Fibroblast of skin of scalp (primary cell): ENCODE measurements around the gene SREBF2.

Experiments
- DNase-seq: peaks from one replicate; pipeline ENCODE4 v3.0.0-alpha.2; 2013

SREBF2 gene

DNA sequence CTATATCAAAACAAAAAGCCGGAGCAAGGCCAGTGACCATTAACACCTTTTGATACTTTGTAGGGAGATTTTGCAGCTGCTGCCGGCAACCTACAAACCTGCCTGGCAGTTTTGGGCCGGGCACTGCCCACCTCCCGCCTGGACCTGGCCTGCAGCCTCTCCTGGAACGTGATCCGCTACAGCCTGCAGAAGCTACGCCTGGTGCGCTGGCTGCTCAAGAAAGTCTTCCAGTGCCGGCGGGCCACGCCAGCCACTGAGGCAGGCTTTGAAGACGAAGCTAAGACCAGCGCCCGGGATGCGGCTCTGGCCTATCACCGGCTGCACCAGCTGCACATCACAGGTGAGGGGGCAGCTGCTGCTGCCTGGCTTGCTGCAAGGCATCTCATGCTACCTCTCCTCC is 47.7 kb downstream of the SREBF2 start:
- no peak for DNase-seq

DNA sequence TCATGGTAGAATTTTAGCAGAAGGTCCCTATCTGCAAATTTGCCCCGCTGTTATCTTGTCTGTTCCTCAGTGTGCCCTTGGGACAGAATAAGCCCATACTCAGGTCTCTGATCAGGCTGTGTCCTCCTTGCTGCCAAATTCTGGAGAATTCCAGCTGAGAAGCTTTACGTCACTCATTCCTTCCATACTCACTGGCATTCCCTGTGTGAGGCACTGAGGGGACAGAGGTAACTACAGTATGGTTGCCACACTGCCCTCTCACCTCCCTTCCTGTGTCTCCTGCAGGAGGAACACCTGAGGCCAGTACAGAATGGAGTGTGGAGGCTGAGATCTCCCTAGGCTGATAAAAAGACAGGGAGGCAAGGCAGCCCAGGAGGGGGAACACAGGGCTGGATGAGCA is 50.5 kb downstream of the SREBF2 start:
- DNase-seq = no peak

- DNase-seq = no peak
Measured at GRCh38 chr22:41885116-41885515, 52.2 kb downstream of the SREBF2 start.

- DNase-seq = no peak
Measured at GRCh38 chr22:41885516-41885915, 52.6 kb downstream of the SREBF2 start.

DNA sequence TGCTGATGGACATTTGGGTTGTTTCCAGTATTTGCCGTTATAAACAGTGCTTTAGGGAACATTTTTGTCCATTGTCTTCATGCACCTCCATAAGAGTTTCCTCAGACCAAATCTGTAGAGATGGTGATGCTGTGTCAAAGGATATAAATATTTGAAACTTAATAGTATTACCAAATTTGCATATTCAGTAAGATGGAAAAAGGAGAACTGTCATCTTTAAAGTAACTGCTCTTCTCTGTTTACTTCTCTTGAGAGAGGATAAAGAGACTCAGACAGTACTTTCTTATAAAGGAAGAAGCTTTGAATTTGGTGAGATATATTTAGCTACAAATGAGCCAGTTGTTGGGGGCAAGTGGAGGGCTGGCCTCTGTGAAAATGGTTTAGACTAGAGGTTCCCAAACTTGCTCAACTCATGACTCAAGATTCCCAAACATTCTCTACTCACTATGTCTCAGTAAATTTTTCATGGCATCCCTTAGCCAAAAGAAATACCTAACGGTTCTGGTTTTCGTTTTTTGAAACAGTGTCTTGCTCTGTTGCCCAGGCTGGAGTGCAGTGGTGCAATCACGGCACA is 55.8 kb downstream of the SREBF2 start:
- no peak for DNase-seq

DNA sequence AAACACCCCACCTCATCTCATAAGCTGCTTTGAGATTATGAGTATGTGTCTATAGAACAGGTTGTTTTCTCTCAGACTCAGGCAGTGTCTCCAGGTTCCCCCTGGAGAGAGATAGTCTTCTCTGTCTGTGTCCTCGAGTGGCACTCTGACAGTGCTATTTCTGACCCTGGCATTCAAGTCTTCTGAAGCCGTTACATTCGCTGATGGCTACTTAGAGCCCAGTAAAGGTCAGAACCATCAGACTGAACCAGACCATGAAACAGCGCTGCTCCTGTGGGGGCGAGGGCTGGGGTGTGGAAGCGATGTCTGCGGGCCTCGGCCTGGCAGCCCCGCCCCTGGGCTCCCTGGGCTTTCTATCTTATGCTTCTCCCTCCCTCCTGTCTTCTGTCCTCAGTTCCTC is 58.5 kb downstream of the SREBF2 start:
- DNase-seq = no peak

GRCh38 chr22:41892721-41893120 is 59.8 kb downstream of the SREBF2 start:
- no peak for DNase-seq

- DNase-seq = no peak
Measured at GRCh38 chr22:41893591-41894375, 60.9 kb downstream of the SREBF2 start.

DNA sequence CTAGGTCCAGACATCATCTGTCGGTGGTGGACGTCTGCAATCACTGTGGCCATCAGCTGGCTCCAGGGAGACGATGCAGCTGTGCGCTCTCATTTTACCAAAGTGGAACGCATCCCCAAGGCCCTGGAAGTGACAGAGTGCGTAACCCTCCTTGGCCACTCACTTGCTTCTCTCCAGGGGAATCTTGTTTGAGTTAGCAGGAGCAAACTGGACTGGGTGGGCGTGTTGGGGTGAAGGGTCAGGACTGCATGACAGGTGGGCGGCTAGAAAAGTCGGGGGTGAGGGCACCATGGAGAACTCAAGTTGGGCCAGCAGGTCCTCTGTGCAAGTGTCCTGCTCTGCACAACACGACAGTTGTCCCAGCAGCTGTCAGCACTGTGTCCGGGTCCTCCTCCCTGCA is 65.7 kb downstream of the SREBF2 start:
- DNase-seq = no peak

DNA sequence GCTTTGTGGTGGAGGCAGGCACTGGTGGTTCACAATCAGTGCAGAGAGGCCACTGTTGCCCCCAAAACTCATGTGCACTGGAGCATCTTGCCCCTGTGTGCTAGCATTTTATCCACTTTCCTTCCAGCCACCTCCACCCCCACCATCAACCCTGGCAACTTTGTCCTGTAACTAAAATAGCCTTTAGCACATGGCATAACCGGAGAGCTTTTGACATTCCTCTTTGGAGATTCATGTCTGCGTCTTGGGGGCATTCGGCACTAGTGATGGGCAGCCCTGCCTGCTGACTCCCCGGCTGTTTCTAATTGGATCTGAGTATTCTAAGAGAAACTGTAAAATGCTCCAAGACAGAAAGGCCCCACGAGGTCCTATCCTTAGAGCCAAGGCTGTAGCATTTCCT is 66.2 kb downstream of the SREBF2 start:
- no peak for DNase-seq

GRCh38 chr22:41899992-41900651 is 67.2 kb downstream of the SREBF2 start:
- DNase-seq = no peak

- DNase-seq = no peak
Measured at GRCh38 chr22:41900652-41901312, 67.9 kb downstream of the SREBF2 start.

DNA sequence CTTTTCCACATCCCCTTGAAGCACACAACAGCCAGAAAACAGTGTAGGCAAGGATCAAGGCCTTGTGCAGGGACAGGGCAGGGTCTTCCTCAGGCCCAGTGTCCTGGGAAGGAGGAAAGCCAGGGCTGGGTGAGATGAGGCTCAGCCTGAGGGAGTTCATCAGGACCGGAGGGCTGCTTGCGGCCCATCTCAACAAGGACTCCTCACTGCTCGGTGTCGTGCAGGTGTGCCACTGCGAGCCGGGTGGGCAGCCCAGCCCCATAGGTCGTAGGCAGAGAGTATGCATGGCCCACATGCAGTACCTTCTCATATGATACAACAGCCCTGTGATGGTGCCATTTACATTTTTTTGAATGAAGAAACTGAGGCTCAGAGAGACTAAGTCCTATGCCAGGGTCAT is 69.1 kb downstream of the SREBF2 start:
- DNase-seq = no peak

DNA sequence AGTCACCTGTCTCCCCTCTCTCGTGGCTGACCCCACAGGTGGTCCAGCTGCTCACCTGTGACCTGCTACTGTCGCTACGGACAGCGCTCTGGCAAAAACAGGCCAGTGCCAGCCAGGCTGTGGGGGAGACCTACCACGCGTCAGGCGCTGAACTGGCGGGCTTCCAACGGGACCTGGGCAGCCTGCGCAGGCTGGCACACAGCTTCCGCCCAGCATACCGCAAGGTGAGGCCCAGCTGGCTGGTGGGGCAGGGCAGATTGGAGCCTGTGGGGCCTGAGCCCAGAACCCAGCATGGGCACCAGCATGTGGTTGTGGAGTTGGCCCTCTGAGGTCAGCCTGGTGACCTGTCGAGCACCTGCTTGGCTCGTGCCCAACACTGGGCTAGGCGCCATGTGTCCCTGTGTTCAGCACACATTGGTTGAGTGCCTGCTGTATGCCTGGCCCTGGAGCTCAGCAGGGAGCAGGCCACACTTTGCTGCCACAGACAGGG is 70.1 kb downstream of the SREBF2 start:
- no peak for DNase-seq

GRCh38 chr22:41904450-41905410 is 71.8 kb downstream of the SREBF2 start:
- DNase-seq = no peak

DNA sequence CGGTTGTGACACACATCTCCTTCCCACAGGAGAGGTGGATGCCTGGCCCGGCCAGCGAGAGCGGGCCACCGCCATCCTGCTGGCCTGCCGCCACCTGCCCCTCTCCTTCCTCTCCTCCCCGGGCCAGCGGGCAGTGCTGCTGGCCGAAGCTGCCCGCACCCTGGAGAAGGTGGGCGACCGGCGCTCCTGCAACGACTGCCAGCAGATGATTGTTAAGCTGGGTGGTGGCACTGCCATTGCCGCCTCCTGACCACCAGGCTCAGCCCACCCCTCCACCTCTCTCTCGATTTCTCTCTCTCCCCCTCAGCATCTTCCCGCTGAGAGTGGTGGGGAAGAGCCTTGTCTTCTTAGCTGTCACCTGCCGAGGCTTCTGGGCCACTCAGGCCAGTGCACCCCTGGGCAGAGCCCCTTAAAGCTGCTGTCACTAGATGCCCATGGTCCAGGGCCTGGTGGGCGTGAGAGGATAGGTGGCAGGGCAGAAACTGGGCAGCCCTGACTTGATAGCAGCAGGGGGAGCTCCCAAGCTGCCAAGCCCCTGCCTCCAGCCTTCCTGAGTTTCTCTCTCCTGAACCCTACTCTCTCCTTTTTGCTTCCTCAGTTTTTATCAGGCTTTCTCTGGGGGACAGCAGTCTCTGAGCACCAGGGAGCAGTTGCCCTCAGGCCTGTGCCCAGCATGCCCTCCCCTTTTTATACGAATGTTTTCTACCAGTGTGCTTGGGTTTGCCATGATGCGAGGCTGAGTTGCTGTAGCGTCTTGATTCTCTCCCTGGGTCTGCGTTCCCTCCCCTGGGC is 72.7 kb downstream of the SREBF2 start:
- no peak for DNase-seq

DNA sequence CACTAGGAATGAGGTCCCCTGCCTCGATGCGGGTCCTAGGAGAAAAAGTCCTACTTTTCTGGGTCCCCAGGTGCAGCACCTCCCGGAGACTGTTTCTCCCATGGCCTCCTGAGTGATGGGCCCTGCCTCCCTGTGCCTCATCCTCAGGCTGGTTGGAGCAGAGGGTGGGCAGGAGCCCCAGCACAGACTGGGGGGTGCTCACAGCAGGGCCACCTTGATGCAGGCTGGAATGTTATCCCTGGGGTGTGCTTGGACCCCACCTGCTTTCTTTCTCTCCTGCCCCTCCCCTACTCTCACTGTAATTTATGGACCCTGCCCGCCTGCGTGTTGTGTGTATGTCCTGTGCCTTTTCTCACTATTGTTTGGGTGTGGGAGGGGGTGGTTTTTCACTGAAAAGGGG is 73.9 kb downstream of the SREBF2 start:
- DNase-seq = no peak

GRCh38 chr22:41907436-41908401 is 74.8 kb downstream of the SREBF2 start:
- DNase-seq = peak; percentile 31

GRCh38 chr22:41908411-41909309 is 75.8 kb downstream of the SREBF2 start:
- DNase-seq = no peak
